Neural crest cell (in vitro differentiated cells): ENCODE data around the gene GALNT18. TPM values are rescaled to one million over a fixed set of nuclear protein-coding genes. Genes with fewer than 3 reads are reported as not detected.
A peak's percentile ranks its signal among the peaks of the same experiment; 100 is the strongest.

ENCODE experiments used
- DNase-seq: peaks from one replicate; pipeline ENCODE4 v3.0.0; 2021; ENCODE audit warnings: low read depth, mixed read lengths, low spot score
- H3K27ac Mint-ChIP-seq: one replicate; pipeline ENCODE4 v1.8.0; 2021; ENCODE audit warnings: mild to moderate bottlenecking, mixed read lengths; ENCODE audit not compliant: unreplicated experiment
- H3K27me3 Mint-ChIP-seq: 2 replicates; pipeline ENCODE4 v1.8.0; 2021; ENCODE audit warnings: low read depth, mild to moderate bottlenecking, mixed read lengths
- H3K36me3 Mint-ChIP-seq: 2 replicates; pipeline ENCODE4 v1.8.0; 2021; ENCODE audit warnings: low read depth, mild to moderate bottlenecking, mixed read lengths
- H3K4me1 Mint-ChIP-seq: 2 replicates; pipeline ENCODE4 v1.8.0; 2021; ENCODE audit warnings: mixed read lengths
- H3K4me3 Mint-ChIP-seq: one replicate; pipeline ENCODE4 v1.8.0; 2021; ENCODE audit warnings: mild to moderate bottlenecking, mixed read lengths
- H3K9me3 Mint-ChIP-seq: 2 replicates; pipeline ENCODE4 v1.8.0; 2021; ENCODE audit warnings: mixed read lengths
- CTCF ChIP-seq: fragments of 200-600 bp; sonication (generic); conservative IDR thresholded peaks from 2 replicates; pipeline ENCODE4 v1.5.0; 2021; ENCODE audit warnings: antibody characterized with exemption, mild to moderate bottlenecking
- total RNA-seq: library from RNA; stranded (reverse); gene quantifications from 2 replicates; pipeline ENCODE4 v1.2.1, GENCODE V29; 2021

GALNT18 gene
- total RNA-seq, 1 donor from 2014 or later = 2.8 TPM

GRCh38 chr11:11318461-11318860, 303.3 kb downstream of the GALNT18 start:
- H3K36me3 Mint-ChIP-seq = no peaks in the 10 kb centered on the region
- no peak for TF ChIP-seq CTCF
- H3K9me3 Mint-ChIP-seq = peaks cover 4% of the 10 kb centered on the region

GRCh38 chr11:11316651-11317230, 305.1 kb downstream of the GALNT18 start:
- no peak for DNase-seq
- H3K36me3 Mint-ChIP-seq = no peaks in the 10 kb centered on the region
- no peaks in the 10 kb centered on the region for H3K27me3 Mint-ChIP-seq
- peaks cover 16% of the 10 kb centered on the region for H3K4me1 Mint-ChIP-seq
- H3K4me3 Mint-ChIP-seq = no peak overlapping the region
- no peak for TF ChIP-seq CTCF
- no peaks in the 10 kb centered on the region for H3K9me3 Mint-ChIP-seq
- no peak overlapping the region for H3K27ac Mint-ChIP-seq

More at GRCh38 chr11:11318461-11318860, 303.3 kb downstream of the GALNT18 start:
- DNase-seq = no peak
- H3K4me3 Mint-ChIP-seq = no peak overlapping the region
- H3K27ac Mint-ChIP-seq = no peak overlapping the region
- H3K4me1 Mint-ChIP-seq = peaks cover 16% of the 10 kb centered on the region
- no peaks in the 10 kb centered on the region for H3K27me3 Mint-ChIP-seq

- Mint-ChIP-seq H3K27ac (no peak overlapping the region), H3K4me1 (peaks cover 16% of the 10 kb centered on the region), H3K9me3 (no peaks in the 10 kb centered on the region), H3K4me3 (no peak overlapping the region), H3K27me3 (no peaks in the 10 kb centered on the region), H3K36me3 (no peaks in the 10 kb centered on the region)
- TF ChIP-seq CTCF = no peak
- no peak for DNase-seq
Observed at GRCh38 chr11:11313902-11314692, 307.7 kb downstream of the GALNT18 start.

- Mint-ChIP-seq H3K4me3 (no peak overlapping the region), H3K27me3 (no peaks in the 10 kb centered on the region), H3K27ac (no peak overlapping the region), H3K36me3 (no peaks in the 10 kb centered on the region), H3K9me3 (no peaks in the 10 kb centered on the region), H3K4me1 (peaks cover 16% of the 10 kb centered on the region)
- no peak for TF ChIP-seq CTCF
- DNase-seq = no peak
Observed at GRCh38 chr11:11313426-11313825, 308.4 kb downstream of the GALNT18 start.

GRCh38 chr11:11312738-11313137, 309.1 kb downstream of the GALNT18 start:
- Mint-ChIP-seq H3K4me3 (no peak overlapping the region), H3K36me3 (no peaks in the 10 kb centered on the region), H3K27me3 (no peaks in the 10 kb centered on the region), H3K9me3 (no peaks in the 10 kb centered on the region), H3K4me1 (peaks cover 16% of the 10 kb centered on the region), H3K27ac (peak overlapping the region; percentile 46)
- no peak for DNase-seq
- TF ChIP-seq CTCF = no peak
